GM12892 (cell line): ENCODE data around the gene PIGV.

Experiments used
- POLR2A ChIP-seq: IDR thresholded peaks from 2 replicates; pipeline ENCODE4 v1.6.1; 2011; ENCODE audit warnings: low read depth, low read length, control low read depth
- POLR2AphosphoS5 ChIP-seq: IDR thresholded peaks from 2 replicates; pipeline ENCODE4 v1.6.1; 2011; ENCODE audit warnings: low read depth, low read length, control low read depth
- TAF1 ChIP-seq: IDR thresholded peaks from 2 replicates; pipeline ENCODE4 v1.6.1; 2011; ENCODE audit warnings: low read depth, mild to moderate bottlenecking, control low read depth, low read length, borderline replicate concordance

GRCh38 chr1:26790551-26790953, 2.8 kb downstream of the PIGV start:
- TF ChIP-seq POLR2A (no peak), POLR2AphosphoS5 (no peak), TAF1 (no peak)
